ENCODE data around the gene CDKN2B-AS1.

Gene CDKN2B-AS1

GRCh38 chr9:22160221-22160620 lies 165.6 kb downstream of the CDKN2B-AS1 start:
- no peak for DNase-seq

GRCh38 chr9:22165144-22165543 lies 170.6 kb downstream of the CDKN2B-AS1 start:
- DNase-seq, result no peak

GRCh38 chr9:22169243-22169642 lies 174.7 kb downstream of the CDKN2B-AS1 start:
- DNase-seq, result no peak

DNA sequence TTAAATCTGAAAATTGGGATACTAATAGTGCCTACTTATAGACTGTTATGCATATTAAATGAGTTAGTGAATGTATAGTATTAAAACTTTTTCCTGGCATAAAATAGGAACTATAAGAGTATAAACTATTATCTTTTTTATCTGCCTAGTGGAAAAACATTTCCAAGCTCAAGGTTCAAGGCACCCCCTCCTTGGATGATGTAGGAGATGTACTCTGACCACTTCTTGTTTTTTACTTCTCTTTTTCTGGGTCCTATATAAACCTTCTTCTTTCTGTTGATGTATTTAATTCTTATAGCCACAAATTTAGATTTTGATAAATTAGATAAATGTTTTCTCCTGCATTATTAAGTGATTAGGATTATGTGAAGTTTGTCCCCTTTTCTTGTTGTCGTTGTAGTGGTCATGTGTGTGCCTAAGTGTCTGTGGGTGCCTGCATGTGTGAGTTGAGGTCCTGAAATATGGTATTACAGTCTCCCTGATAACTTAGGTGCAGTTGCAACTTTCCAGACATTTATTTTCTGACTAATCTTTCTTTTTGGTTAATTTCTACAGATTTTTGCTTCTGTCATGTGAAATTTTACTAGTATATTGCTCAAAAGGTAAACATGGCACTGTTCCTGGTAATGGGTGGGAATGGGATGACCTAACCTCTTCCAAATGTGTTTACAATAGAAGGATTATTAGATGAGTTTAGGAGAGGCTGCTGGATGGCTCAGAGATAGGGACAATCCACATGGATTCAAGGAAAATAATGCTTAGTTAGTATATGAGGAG lies 175.3 kb downstream of the CDKN2B-AS1 start:
- DNase-seq, result no peak

All from activated naive CD4-positive, alpha-beta T cell (primary cell).